ENCODE results near the gene LMO7. TPM values are rescaled to one million over a fixed set of nuclear protein-coding genes. Genes with fewer than 3 reads are reported as not detected.
A peak's percentile ranks its signal among the peaks of the same experiment; 100 is the strongest.
"Not testable (repeated sequence)": the region's sequence is repeated elsewhere in the genome, so short reads cannot be mapped to it uniquely, and the experiment has no call there.

The LMO7 gene
- total RNA-seq, 1 experiment from 2014 or later = 123 TPM

- Histone ChIP-seq H3K4me3 (no peak overlapping the region), H3K36me3 (peaks cover 35% of the 10 kb centered on the region), H3K27me3 (replicated peaks) (no peaks in the 10 kb centered on the region), H3K27ac (no peak overlapping the region), H3K9me3 (replicated peaks) (no peaks in the 10 kb centered on the region), H3K4me1 (replicated peaks) (no peaks in the 10 kb centered on the region)
- no peak for DNase-seq (ENCODE audit: low read depth in 1 of 2, low spot score in 2 of 2)
Observed at GRCh38 chr13:75657111-75657510, 21.0 kb downstream of the LMO7 start.

GRCh38 chr13:75660694-75661093 lies 24.6 kb downstream of the LMO7 start:
- Histone ChIP-seq H3K27ac (no peak overlapping the region), H3K36me3 (peaks cover 21% of the 10 kb centered on the region), H3K4me3 (no peak overlapping the region), H3K9me3 (replicated peaks) (no peaks in the 10 kb centered on the region), H3K4me1 (replicated peaks) (no peaks in the 10 kb centered on the region), H3K27me3 (replicated peaks) (no peaks in the 10 kb centered on the region)
- no peak for DNase-seq (ENCODE audit: low read depth in 1 of 2, low spot score in 2 of 2)

- H3K9me3 ChIP-seq (replicated peaks) = no peaks in the 10 kb centered on the region
- peaks cover 17% of the 10 kb centered on the region for H3K36me3 ChIP-seq
- H3K4me1 ChIP-seq (replicated peaks) = no peaks in the 10 kb centered on the region
- no peak overlapping the region for H3K27ac ChIP-seq
- no peak for DNase-seq (ENCODE audit: low read depth in 1 of 2, low spot score in 2 of 2)
- H3K27me3 ChIP-seq (replicated peaks) = no peaks in the 10 kb centered on the region
- H3K4me3 ChIP-seq = no peak overlapping the region
Observed at GRCh38 chr13:75661443-75661842, 25.3 kb downstream of the LMO7 start.

- Histone ChIP-seq H3K36me3 (peaks cover 4% of the 10 kb centered on the region), H3K4me3 (no peak overlapping the region), H3K9me3 (replicated peaks) (no peaks in the 10 kb centered on the region), H3K4me1 (replicated peaks) (0 out of 2 replicates have a peak, but pooled peaks cover 6% of the 10 kb centered on the region), H3K27ac (no peak overlapping the region), H3K27me3 (replicated peaks) (no peaks in the 10 kb centered on the region)
- no peak for DNase-seq (ENCODE audit: low read depth in 1 of 2, low spot score in 2 of 2)
Observed at GRCh38 chr13:75666646-75667351, 30.7 kb downstream of the LMO7 start.

- Histone ChIP-seq H3K27me3 (replicated peaks) (no peaks in the 10 kb centered on the region), H3K4me3 (no peak overlapping the region), H3K27ac (no peak overlapping the region), H3K9me3 (replicated peaks) (no peaks in the 10 kb centered on the region), H3K4me1 (replicated peaks) (peaks cover 6% of the 10 kb centered on the region; the same call in 1 of the 2 replicates), H3K36me3 (peaks cover 4% of the 10 kb centered on the region)
- no peak for DNase-seq (ENCODE audit: low read depth in 1 of 2, low spot score in 2 of 2)
Observed at GRCh38 chr13:75669706-75670105, 33.6 kb downstream of the LMO7 start.

GRCh38 chr13:75670496-75670895 lies 34.4 kb downstream of the LMO7 start:
- Histone ChIP-seq H3K36me3 (peaks cover 4% of the 10 kb centered on the region), H3K9me3 (replicated peaks) (no peaks in the 10 kb centered on the region), H3K27ac (no peak overlapping the region), H3K27me3 (replicated peaks) (no peaks in the 10 kb centered on the region), H3K4me1 (replicated peaks) (peaks cover 7% of the 10 kb centered on the region), H3K4me3 (no peak overlapping the region)
- DNase-seq (ENCODE audit: low read depth in 1 of 2, low spot score in 2 of 2) = no peak

GRCh38 chr13:75675421-75675820 lies 39.3 kb downstream of the LMO7 start:
- H3K4me3 ChIP-seq = no peak overlapping the region
- H3K36me3 ChIP-seq = peaks cover 4% of the 10 kb centered on the region
- H3K27ac ChIP-seq = peak overlapping the region; percentile 33
- no peaks in the 10 kb centered on the region for H3K9me3 ChIP-seq (replicated peaks)
- no peaks in the 10 kb centered on the region for H3K27me3 ChIP-seq (replicated peaks)
- DNase-seq (ENCODE audit: low read depth in 1 of 2, low spot score in 2 of 2) = peak in 1 of 2 experiments; percentile 21
- peaks cover 15% of the 10 kb centered on the region for H3K4me1 ChIP-seq (replicated peaks)

- Histone ChIP-seq H3K27ac (no peak overlapping the region), H3K27me3 (replicated peaks) (no peaks in the 10 kb centered on the region), H3K4me3 (no peak overlapping the region), H3K4me1 (replicated peaks) (peaks cover 17% of the 10 kb centered on the region), H3K36me3 (no peaks in the 10 kb centered on the region; the same call in 1 of the 2 replicates), H3K9me3 (replicated peaks) (no peaks in the 10 kb centered on the region)
- DNase-seq (ENCODE audit: low read depth in 1 of 2, low spot score in 2 of 2) = no peak
Observed at GRCh38 chr13:75679459-75679858, 43.3 kb downstream of the LMO7 start.

GRCh38 chr13:75680251-75680650 lies 44.1 kb downstream of the LMO7 start:
- not testable (repeated sequence) for H3K27me3 ChIP-seq (replicated peaks); H3K4me3 ChIP-seq; H3K27ac ChIP-seq; H3K9me3 ChIP-seq (replicated peaks); H3K36me3 ChIP-seq; DNase-seq (ENCODE audit: low read depth in 1 of 2, low spot score in 2 of 2)
- peaks cover 23% of the 10 kb centered on the region for H3K4me1 ChIP-seq (replicated peaks)

GRCh38 chr13:75682326-75682725 lies 46.2 kb downstream of the LMO7 start:
- Histone ChIP-seq H3K36me3 (peaks cover 2% of the 10 kb centered on the region; the same call in 1 of the 2 replicates), H3K4me3 (no peak overlapping the region), H3K4me1 (replicated peaks) (peaks cover 26% of the 10 kb centered on the region), H3K27ac (no peak overlapping the region), H3K9me3 (replicated peaks) (no peaks in the 10 kb centered on the region), H3K27me3 (replicated peaks) (no peaks in the 10 kb centered on the region)
- DNase-seq (ENCODE audit: low read depth in 1 of 2, low spot score in 2 of 2) = no peak

- 0 out of 2 replicates have a peak, but pooled peaks cover 6% of the 10 kb centered on the region for H3K36me3 ChIP-seq
- H3K4me1 ChIP-seq (replicated peaks) = peaks cover 26% of the 10 kb centered on the region
- H3K27ac ChIP-seq = peak overlapping the region; percentile 47; the same call in 1 of the 2 replicates
- H3K27me3 ChIP-seq (replicated peaks) = no peaks in the 10 kb centered on the region
- H3K9me3 ChIP-seq (replicated peaks) = no peaks in the 10 kb centered on the region
- H3K4me3 ChIP-seq = no peak overlapping the region
- DNase-seq (ENCODE audit: low read depth in 1 of 2, low spot score in 2 of 2) = peak; percentile 74 to 85
Observed at GRCh38 chr13:75685239-75685697, 49.1 kb downstream of the LMO7 start.

- DNase-seq (ENCODE audit: low read depth in 1 of 2, low spot score in 2 of 2) = peak in 1 of 2 experiments; percentile 26
- H3K4me3 ChIP-seq = no peak overlapping the region
- H3K9me3 ChIP-seq (replicated peaks) = no peaks in the 10 kb centered on the region
- H3K27me3 ChIP-seq (replicated peaks) = no peaks in the 10 kb centered on the region
- H3K36me3 ChIP-seq = peaks cover 12% of the 10 kb centered on the region
- peaks cover 37% of the 10 kb centered on the region for H3K4me1 ChIP-seq (replicated peaks)
- no peak overlapping the region for H3K27ac ChIP-seq
Observed at GRCh38 chr13:75687150-75687763, 51.1 kb downstream of the LMO7 start.

- Histone ChIP-seq H3K36me3 (peaks cover 19% of the 10 kb centered on the region), H3K9me3 (replicated peaks) (no peaks in the 10 kb centered on the region), H3K27ac (no peak overlapping the region), H3K4me3 (no peak overlapping the region), H3K4me1 (replicated peaks) (peaks cover 41% of the 10 kb centered on the region), H3K27me3 (replicated peaks) (no peaks in the 10 kb centered on the region)
- no peak for DNase-seq (ENCODE audit: low read depth in 1 of 2, low spot score in 2 of 2)
Observed at GRCh38 chr13:75689686-75690085, 53.6 kb downstream of the LMO7 start.

GRCh38 chr13:75690607-75691006 lies 54.5 kb downstream of the LMO7 start:
- Histone ChIP-seq H3K27me3 (replicated peaks) (no peaks in the 10 kb centered on the region), H3K36me3 (peaks cover 19% of the 10 kb centered on the region), H3K4me1 (replicated peaks) (peaks cover 36% of the 10 kb centered on the region), H3K27ac (no peak overlapping the region), H3K9me3 (replicated peaks) (no peaks in the 10 kb centered on the region), H3K4me3 (no peak overlapping the region)
- no peak for DNase-seq (ENCODE audit: low read depth in 1 of 2, low spot score in 2 of 2)

All from SJSA1 (cell line).